Mammary epithelial cell (primary cell): Measurements from ENCODE around the gene TBX5.

Experiments used
- EZH2 ChIP-seq: IDR thresholded peaks from 2 replicates; pipeline ENCODE4 v1.6.1; 2012; ENCODE audit warnings: low read length, inconsistent platforms, borderline replicate concordance
- TF ChIP-seq, protein P1 (sequence below), 2 donors: IDR thresholded peaks in 1 of 2; conservative IDR thresholded peaks in 1 of 2; 2 replicates each; pipeline ENCODE4 v1.5.1; 2011 to 2012; ENCODE audit warnings: inconsistent platforms in 2 of 2, low read length in 2 of 2, mild to moderate bottlenecking in 2 of 2, control low read depth in 1 of 2, low read depth in 1 of 2; ENCODE audit not compliant: insufficient read depth in 1 of 2; ENCODE audit errors: extremely low read depth in 1 of 2

DNA sequence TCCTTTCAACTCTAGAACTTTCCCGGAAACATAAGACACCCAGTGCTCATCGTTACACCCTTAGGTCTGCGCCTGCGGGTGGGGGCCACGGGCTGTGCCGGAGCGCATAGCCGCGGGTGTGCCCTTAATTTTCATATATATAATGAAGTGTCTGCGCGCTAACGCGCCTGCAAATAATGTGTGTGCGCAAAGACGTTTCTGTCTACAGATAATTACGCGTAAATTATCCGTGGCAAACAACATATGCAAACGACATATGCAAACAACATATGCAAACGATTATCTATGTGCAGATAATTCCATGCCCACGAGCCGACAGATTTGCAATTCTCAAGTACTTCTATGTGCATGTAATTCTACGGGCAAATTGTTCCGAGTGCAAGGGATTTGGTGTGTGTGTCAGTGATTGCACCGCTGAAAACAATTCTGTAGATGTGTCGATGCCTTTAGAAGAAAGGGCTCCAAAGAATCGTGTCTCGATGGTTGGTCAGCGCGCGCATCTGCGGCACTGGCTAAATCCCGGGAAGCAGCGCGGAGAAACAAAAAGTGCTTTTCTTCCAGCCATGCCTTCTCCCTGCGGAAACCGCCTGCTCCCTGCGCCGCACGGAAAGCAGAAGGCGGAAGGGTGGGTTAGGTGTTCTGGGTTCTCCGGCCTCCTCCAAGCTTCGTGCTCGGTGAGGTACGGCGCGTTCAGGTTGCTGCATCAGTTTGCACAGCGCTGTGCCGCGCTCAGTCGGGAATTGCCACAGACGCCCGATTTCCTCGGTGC lies 34.5 kb upstream of the TBX5 start:
- TF ChIP-seq, protein P1, sequence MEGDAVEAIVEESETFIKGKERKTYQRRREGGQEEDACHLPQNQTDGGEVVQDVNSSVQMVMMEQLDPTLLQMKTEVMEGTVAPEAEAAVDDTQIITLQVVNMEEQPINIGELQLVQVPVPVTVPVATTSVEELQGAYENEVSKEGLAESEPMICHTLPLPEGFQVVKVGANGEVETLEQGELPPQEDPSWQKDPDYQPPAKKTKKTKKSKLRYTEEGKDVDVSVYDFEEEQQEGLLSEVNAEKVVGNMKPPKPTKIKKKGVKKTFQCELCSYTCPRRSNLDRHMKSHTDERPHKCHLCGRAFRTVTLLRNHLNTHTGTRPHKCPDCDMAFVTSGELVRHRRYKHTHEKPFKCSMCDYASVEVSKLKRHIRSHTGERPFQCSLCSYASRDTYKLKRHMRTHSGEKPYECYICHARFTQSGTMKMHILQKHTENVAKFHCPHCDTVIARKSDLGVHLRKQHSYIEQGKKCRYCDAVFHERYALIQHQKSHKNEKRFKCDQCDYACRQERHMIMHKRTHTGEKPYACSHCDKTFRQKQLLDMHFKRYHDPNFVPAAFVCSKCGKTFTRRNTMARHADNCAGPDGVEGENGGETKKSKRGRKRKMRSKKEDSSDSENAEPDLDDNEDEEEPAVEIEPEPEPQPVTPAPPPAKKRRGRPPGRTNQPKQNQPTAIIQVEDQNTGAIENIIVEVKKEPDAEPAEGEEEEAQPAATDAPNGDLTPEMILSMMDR (conservative IDR thresholded peaks at IDR 0.05 in 1 of 2, IDR thresholded peaks at IDR 0.05 in 1 of 2; ENCODE audit: extremely low read depth in 1 of 2, insufficient read depth in 1 of 2, low read depth in 1 of 2, low read length in 2 of 2) = no peak
- TF ChIP-seq EZH2 = peak; percentile 20
